Activated CD4-positive, alpha-beta T cell treated with anti-CD3 and anti-CD28 coated beads for 4 hours (primary cell): ENCODE results near the gene RUNX1.

ENCODE experiments used
- DNase-seq, 2 donors: peaks; one replicate each; pipeline ENCODE4 v3.0.0-alpha.2; 2020

RUNX1 gene

DNA sequence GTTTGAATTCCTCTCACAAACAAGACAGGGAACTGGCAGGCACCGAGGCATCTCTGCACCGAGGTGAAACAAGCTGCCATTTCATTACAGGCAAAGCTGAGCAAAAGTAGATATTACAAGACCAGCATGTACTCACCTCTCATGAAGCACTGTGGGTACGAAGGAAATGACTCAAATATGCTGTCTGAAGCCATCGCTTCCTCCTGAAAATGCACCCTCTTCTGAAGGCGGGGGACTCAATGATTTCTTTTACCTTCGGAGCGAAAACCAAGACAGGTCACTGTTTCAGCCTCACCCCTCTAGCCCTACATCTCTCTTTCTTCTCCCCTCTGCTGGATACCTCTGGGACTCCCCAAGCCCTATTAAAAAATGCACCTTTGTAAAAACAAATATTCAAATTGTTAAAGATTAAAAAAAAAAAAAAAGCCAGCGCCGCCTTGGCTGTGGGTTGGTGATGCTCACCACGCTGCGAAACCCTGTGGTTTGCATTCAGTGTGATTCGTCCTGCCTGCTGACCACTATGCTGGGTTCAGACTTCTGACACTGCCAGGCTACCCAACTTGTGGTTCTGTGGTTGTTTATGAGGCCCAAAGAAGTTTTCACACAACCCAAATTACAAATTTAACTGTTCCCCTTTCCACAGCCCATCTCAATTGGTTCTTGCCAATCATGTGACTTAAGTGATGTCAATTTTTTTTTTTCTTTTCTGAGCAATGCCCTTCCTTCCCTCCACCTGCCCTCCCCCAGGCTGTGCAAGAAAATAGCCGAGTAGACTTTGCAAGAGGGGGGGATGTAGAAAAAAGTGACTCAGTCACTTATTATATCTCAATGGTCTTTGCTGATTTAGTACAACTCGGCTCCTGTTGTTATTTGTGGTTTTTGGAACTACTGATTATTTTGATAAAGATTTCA lies at the start of gene RUNX1:
RUNX1 (minus strand) TSS at position 597 of the 912 bp plus-strand sequence.
- DNase-seq, result peak; percentile 70 to 78

DNA sequence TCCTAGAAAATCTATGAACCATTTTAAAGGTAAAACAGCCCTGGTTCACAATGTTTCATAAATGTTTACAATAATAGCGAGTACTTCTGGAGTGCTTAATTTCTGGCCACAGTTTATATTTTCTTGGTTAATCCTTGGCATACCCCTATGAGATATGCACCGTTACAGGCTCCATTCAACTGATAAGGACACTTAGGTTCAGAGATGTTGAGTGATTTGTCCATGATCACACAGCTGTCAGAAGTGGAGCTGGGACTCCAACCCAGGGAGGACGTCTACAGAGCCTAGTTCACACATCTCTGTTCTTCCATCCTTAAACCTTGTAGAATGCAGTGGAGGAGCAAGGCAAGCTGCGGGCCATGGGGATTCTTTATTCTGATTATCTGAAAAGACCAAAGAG lies 48.4 kb upstream of the RUNX1 start:
- no peak for DNase-seq

DNA sequence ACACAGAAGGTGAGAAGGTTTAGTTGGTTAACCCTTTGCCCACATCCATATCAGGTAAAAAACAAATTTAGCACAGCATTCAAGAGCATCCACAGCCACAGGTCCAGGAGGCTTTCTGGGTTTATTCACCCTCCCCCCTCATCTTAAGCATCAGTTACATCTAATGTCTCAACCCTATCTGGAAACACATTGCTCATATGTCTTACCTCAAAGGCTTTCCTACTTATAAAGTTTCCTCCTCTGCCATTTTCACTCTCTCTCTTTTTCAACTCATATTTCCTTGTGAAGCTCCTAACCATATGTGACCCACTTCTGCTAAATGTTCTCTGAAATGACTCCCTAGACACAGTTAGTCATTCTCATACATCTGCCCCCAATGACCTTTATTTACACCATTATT lies 47.9 kb upstream of the RUNX1 start:
- DNase-seq, result no peak

DNA sequence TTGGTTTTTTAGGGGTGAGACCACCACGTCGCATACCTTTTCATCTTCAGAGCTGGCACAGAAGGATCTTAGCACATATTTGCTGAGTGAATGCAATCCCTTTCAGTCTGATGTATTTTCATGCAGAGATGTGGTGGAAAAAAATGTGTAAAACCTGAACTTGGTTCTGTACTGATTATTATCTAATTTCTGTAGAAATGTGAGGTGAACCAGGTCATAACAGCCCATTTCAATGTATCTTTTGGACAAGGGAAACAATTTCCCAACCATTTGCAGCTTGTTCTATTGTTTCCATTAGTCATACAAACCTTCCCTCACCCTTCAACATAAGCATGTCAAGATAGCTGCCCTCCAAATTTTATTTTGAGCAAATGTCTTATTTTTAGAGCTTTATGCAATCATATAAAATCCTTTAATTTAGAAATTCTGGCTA lies 46.8 kb upstream of the RUNX1 start:
- DNase-seq, result no peak

DNA sequence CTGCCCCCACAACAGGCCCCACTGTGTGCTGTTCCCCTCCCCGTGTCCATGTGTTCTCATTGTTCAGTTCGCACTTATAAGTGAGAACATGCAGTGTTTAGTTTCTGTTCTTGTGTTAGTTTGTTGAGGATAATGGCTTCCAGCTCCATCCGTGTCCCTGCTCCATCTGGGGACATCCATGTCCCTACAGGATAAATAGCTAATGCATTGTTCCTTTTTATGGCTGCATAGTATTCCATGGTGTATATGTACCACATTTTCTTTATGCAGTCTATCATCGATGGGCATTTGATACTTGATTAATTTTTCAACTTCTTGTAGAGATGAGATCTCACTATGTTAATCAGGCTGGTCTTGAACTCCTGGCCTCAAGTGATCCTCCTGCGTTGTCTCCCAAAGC lies 44.4 kb upstream of the RUNX1 start:
- no peak for DNase-seq

DNA sequence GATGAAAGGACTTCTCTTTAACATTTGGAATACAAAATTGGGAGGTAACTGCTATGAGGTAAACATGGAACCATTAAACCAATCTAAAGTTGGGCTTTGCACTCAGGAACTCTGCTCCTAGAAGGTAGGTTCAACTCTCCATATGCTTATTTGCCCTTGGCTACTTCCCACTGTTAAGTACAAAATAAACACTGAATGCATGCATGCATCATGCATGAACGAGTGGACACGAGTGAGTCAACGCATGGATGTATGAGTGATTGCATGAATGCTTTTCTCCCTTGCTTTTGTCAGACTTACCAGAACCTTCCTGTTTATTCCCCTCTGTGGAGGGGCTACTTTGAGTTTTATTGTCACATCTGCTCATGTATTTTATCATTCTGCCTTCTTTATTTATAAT lies 42.4 kb upstream of the RUNX1 start:
- DNase-seq, result no peak

DNA sequence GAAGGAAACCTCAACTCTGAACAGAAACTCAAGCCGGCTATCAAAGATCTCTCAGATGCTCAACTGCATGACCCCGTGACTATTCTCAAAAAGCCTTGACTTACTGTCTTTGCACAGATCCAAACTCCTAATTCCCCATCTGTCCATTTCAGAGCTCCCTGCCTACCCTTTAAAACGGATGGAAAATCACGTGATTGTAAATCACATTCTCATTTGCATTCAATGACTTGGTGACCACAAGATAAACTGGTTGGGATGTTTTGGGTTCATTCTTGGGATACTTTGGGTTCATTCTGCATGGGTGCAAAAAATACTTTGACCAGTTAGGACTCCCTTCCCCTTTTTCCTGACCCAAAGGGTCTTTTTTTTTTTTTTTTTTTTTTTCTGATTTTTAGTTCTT lies 41.3 kb upstream of the RUNX1 start:
- no peak for DNase-seq

DNA sequence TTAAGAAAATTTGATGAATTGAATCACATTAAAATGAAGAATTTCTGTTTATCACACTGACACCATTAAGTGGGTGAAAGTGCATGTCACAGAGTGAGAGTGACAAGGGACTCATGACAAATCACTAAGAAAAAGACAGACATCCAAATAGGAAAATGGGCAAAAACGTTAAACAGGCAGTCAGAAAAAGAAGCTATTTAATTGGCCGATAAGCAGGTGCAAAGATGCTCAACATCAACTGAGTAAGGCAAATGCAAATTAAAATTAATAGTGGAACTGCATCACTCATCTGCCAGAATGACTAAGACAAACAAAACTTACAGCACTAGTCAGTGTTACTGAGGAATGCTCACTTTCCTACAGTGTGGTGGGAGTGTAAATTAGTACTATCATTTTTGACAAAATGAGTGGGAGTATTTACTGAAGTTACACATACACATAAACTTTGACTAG lies 39.2 kb upstream of the RUNX1 start:
- no peak for DNase-seq

DNA sequence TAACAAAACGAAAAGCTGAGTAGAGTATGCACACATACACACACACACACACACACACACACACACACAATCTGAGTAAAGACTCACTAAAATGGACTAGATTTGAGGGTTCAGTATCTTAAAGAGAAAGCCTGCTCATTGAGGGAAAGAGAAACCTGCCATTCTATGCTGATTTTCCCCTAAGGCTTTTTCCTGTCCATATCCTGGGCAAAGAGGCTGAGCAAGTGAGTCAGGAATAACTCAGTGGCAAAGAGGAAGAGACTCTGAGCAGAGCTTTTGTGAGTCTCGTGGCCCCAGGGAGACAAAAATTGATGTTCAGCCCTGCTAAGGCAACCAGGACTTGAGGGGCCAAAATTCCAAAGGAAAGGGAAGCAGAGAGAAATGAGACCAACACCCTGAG lies 37.3 kb upstream of the RUNX1 start:
- no peak for DNase-seq

DNA sequence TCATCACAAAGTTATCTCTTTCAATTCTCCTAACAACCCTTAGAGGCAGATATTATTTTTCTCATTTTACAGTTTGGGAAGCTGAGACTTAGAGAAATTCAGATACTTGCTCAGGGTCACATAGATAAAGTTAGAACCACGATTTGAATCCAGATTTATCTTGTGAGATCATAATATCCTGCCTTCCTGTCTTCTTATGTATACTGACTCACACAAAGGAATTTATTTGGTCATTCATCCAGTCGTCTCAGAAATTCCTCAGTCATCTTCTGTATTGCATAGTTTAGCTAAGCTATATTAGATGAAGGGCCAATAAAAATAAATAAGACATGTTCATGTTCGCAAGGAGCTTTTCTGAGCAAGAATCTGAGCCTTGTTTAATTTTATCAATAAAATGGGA lies 35.8 kb upstream of the RUNX1 start:
- DNase-seq, result no peak

DNA sequence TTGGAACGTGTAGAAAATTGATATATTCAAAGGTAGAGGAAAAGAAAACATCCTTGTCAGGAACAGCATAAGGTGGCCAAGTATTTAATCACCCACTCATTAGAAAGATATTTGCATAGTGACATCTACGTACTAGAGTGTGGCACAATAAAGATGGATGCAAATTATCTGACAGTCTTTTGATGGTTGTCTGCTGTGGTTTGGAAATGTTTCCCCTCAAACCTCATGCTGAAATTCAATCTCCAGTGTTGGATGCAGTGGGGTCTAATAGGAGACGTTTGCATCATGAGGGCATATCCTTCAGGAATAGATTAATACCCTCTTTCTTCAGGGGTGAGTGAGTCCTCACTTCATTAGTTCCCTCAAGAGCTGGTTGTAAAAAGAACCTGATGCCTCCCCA lies 34.1 kb upstream of the RUNX1 start:
- no peak for DNase-seq

DNA sequence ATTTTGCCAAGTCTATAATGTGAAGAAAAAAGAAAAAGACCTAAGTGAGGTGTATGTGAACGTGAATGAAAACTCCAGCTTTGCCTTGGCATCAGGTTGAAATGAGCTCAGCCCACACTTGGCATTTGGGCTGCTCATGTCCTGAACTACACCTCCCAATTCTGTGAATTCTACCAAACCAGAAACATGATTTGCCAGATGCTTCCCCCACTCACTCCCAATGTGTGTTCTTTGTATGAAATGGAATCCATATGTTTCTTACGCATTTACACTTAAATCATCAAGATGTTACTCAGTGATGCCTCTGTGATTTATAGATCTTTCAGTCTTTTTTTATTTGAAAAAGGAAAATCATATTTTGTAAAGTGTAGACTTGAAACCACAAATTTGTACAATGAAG lies 32.8 kb upstream of the RUNX1 start:
- no peak for DNase-seq

DNA sequence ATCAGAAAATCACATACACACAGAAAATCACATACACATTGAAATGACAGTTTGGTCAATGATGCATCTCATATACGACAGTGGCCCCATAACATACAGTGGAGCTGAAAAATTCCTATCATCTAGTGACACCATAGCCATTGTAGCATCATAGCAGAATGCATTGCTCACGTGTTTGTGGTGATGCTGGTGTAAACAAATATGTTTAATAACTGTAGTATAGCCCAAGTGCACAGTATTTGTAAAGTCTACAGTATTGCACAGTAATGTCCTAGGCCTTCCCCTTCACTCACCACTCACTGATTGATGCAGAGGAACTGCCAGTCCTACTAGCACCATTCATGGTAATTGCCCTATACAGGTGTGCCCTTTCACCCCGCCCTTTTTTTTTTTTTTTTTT lies 30.1 kb upstream of the RUNX1 start:
- DNase-seq, result no peak

DNA sequence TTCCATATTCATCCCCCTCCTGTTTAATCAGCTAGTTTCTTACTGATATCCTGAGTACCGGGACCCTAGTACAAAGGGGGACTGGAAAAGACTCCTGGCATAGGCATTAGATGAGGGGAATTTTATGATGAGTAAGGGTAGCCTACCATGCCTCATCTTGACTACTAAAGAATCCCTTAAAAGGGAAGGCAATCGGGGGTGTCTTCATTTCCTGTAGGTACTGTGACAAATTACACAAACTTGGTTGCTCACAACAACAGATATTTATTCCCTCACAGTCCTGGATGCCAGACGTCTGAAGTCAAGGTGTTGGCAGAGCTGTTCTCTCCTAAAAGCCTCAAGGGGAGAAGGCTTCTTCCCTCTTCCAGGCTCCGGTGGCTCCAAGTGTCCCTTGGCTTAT lies 28.9 kb upstream of the RUNX1 start:
- DNase-seq, result no peak

DNA sequence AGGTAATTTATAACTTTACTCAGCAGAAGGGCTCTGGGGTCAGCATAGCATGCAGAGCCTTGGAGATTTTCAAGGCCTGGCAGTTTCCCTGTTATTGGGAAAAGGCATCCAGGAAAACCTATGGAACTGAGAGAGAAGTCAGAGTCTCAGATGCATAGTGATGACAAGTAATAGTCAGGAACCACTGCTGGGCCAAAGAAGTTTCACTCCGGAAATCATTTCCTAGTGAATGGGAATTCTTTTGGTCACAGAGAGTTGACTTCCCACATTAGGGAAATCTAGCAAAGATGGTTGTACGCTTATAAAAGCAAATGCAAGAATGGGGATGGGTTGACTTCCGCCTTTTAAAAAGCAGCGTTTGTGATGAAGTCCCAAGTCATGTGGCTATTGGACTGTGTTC lies 28.4 kb upstream of the RUNX1 start:
- no peak for DNase-seq

DNA sequence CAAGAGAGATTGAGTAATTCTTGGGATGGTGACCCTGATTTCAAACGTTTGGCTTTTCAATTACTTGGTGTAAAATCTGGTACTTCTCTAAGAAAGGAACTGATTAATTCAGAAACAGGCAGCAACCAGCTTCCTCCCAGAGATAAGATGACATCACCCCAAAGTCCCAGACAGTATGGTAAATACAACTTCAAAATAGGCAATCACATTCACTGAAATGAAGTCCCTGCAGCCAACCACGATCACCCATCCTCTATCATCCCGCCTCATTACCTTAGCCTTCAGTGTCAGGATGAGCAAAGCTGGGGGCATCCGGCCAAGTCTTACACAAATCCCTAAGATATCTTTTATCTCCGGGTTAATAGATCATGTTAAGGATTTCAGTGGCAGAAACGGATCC lies 26.4 kb upstream of the RUNX1 start:
- DNase-seq, result no peak

DNA sequence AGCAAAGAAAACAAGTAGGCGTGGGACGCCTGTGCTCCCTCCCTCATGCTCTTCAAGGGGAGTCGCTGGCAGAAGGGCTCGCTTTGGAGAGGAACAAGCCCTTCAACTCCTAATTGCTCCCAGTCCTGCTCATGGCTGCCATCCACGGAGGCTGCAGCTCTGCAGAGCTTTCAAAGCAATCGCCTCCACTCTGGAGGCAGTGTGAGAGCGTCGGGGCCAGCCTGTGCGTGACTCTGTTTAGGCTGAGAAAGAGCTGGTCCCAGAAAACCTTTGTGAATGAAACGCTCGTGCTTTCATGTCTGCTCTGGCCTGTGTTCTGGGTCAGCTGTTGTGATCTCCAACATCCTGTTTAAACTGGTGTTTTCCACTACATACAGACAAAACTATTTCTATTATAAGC lies 23.9 kb upstream of the RUNX1 start:
- no peak for DNase-seq

DNA sequence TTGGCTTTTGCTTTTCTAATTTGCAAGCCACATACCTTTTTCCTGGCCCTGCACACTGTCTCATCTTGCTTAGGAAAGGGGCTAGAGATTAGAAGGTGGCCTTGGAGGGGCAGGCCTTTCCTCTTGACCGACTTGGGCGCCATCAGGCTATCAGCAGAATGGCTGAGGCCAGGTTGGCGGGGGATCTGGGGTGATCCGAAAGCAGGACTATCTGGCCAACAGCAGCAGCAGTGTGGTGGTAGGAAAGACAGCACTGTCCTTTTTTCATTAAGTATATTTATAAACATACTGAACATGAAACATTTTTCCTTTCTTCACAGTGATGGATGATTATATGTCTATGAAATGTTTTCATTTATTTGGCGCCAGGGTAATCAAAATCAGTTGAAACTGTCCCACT lies 23.5 kb upstream of the RUNX1 start:
- no peak for DNase-seq

DNA sequence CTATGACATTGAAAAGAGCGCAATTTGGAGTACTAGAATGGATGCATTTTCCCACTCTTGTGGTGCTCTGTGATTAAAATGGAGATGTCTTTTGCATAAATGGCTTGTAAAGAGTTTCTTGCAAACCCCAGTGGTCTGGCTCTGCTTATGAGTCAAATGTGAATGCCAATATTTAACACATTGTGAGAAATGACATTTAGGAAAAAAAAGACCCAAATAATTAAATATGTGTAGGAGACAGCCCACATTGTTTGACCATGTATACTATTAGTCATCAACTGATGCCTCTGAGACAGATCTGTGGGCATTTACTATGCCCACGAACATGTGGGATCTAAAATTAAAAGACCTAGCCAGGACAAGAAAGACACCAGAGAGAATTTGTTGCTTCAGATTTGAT lies 22.2 kb upstream of the RUNX1 start:
- no peak for DNase-seq

DNA sequence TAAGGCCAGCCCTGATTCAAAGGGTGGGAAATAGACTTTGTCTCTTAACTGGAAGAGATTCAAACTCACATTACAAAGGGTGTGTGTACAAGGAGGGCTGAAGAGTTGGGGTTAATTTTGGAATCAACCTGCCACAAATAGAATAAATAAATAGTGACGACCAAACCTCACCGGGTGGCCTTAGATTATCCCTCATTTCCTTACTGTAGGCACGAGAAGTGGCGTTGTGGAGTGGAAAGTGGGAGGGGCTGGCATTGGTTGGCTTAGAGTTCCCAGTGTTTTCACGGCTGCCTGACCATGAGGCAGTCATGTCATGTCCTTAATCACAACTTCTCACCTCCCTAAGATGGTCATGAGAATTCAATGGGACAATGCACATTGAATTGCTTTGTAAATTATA lies 21.3 kb upstream of the RUNX1 start:
- no peak for DNase-seq

DNA sequence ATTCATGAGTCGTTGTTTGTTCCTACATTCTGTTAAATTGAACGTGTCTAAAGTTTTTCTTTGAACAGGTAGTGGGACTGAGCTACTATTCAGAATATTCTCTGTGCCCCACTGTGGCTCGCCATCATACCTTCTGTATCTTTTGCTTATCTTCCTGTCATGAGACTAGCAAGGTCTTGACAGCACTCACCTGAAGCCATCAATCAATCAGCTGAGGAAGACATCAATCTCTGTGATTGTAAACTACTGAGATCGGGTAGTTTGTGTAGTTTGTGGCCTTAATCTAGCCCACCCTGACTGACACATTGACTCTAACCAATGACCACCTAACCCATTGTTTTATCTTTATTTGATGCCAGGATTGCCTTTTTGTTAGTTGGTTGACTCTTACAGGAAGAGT lies 17.7 kb upstream of the RUNX1 start:
- no peak for DNase-seq

DNA sequence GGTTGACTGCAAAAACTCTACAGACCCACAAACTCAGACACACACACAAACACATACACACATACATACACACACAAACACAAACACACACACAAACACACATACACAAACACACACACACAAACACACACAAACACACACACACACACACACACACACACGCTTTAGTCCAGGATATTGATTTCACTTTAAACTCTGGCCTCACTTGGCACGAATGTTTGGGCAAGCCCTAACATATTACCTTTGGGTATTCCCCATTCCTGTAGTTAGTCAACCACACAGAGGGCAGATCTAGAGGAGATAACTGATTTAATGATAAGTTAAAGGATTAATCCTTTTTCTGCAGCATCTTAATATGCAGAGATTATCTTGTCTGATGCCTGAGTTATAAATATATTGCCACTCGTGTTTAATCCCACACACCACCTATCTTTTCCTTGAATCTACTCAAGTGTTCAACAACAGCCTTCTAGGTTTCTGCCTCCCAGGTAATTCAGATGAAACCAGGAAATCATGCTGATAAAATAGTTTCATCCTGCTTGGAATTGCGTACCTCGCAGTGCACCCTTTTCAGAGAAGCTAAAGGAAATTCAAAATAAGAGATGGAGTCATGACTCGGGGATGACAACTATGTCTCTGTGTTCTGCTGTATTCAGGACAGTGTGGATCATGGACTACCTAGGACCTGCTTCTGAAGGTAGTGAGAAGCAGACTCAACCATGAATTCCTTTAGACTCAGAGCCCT lies 14.5 kb upstream of the RUNX1 start:
- DNase-seq, result no peak

DNA sequence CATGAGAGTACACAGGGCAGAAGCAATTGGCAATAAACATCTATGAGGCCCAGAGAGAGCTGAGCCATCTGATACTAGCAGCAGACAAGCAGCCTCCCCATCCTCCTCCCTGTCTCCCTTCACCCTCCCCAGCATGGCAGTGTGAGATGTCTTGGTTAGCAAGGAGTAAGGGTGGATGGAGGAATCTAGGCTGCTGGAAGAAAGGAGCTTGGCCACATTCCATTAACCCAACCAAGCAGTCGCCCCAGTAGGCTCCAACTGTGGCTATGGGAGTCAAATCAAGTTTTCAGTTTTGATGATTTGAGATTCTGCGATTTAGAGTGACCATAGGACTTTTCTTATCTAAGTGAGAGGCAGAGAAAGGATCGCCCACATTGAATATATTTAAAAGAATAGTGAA lies 12.9 kb upstream of the RUNX1 start:
- no peak for DNase-seq

DNA sequence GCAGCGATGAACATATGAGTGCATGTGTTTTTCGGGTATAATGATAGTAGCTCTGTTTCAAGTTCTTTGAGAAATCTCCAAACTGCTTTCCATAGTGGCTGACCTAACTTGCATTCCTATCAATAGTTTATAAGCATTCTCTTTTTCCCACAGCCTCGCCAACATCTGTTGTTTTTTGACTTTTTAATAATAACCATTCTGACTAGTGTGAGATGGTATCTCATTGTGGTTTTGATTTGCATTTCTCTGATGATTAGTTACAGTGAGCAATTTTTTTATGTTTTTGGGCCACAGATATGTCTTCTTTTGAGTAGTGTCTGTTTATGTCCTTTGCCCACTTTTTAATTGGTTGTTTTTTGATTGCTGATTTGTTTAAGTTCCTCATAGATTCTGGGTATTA lies 10.6 kb upstream of the RUNX1 start:
- DNase-seq, result no peak
